Measurements from ENCODE around the gene PRR5. TPM values are rescaled to one million over a fixed set of nuclear protein-coding genes. Genes with fewer than 3 reads are reported as not detected.

PRR5 gene
- total RNA-seq, 1 experiment from 2014 or later: 26.9 TPM

GRCh38 chr22:44740307-44740706 is 38.3 kb downstream of the PRR5 start:
- no peak for ATAC-seq
- Histone ChIP-seq H3K9me3 (ENCODE audit: control insufficient read depth in 1 of 2, insufficient read depth in 1 of 2, low read depth in 1 of 2, low read length in 2 of 2) (no peaks in the 10 kb centered on the region), H2AFZ (ENCODE audit: low read depth, low read length, poor library complexity, severe bottlenecking) (no peak overlapping the region), H3K36me3 (ENCODE audit: control insufficient read depth in 1 of 2, insufficient read depth in 2 of 2, low read length in 2 of 2) (no peaks in the 10 kb centered on the region), H3K27me3 (ENCODE audit: insufficient read depth, low read length) (no peaks in the 10 kb centered on the region), H3K27ac (ENCODE audit: low read depth, low read length) (no peak overlapping the region), H3K9ac (ENCODE audit: low read length) (no peak overlapping the region), H4K20me1 (ENCODE audit: insufficient read depth) (no peaks in the 10 kb centered on the region), H3K79me2 (ENCODE audit: insufficient read depth, low read length) (no peaks in the 10 kb centered on the region), H3K4me3 (replicated peaks in 1 of 2; ENCODE audit: low read depth in 1 of 2, low read length in 2 of 2) (no peak overlapping the region), H3K9me2 (ENCODE audit: insufficient read depth) (no peaks in the 10 kb centered on the region), H3K4me1 (ENCODE audit: control insufficient read depth in 1 of 2, insufficient read depth in 2 of 2, low read length in 2 of 2) (peaks cover 22 to 38% of the 10 kb centered on the region in 2 experiments), H3K4me2 (ENCODE audit: low read length) (peak overlapping the region; percentile 60)
- intact Hi-C loops (cut with micrococcal nuclease): no loop called here
- CTCF ChIA-PET: no interaction called here
- RAD21 ChIA-PET (ENCODE audit: low non-redundant PET in 1 of 2, low total read pairs in 2 of 2, uncharacterized antibody in 2 of 2, unreplicated experiment in 2 of 2): no interaction called here
- no TSS peak for BruUV-seq (replicated peaks)
- no peak for TF ChIP-seq EZH2 (IDR thresholded peaks at IDR 0.05)
- no peak for TF ChIP-seq ATF3 (IDR thresholded peaks at IDR 0.05)
- TF ChIP-seq CBX3 (IDR thresholded peaks at IDR 0.05; ENCODE audit: low read depth): no peak
- TF ChIP-seq EGR1 (IDR thresholded peaks at IDR 0.05; ENCODE audit: low read depth): no peak
- no peak for TF ChIP-seq SIN3A (IDR thresholded peaks at IDR 0.05; ENCODE audit: low read depth)
- TF ChIP-seq YY1 (IDR thresholded peaks at IDR 0.05; ENCODE audit: extremely low read depth, insufficient replicate concordance, low read depth, low read length): no peak
- no peak for TF ChIP-seq TCF7L2 (IDR thresholded peaks at IDR 0.05; ENCODE audit: borderline replicate concordance, extremely low read depth, insufficient read depth, insufficient read length)
- no peak for TF ChIP-seq FOSL1 (IDR thresholded peaks at IDR 0.05; ENCODE audit: low read depth)
- no peak for TF ChIP-seq SRF (IDR thresholded peaks at IDR 0.05; ENCODE audit: low read depth)
- TF ChIP-seq RAD21 (IDR thresholded peaks at IDR 0.05; ENCODE audit: low read depth): no peak
- TF ChIP-seq ZBTB33 (IDR thresholded peaks at IDR 0.05; ENCODE audit: extremely low read depth, insufficient replicate concordance, low read length): no peak
- TF ChIP-seq CEBPB (IDR thresholded peaks at IDR 0.05; ENCODE audit: low read depth): no peak
- TF ChIP-seq ZNF274 (IDR thresholded peaks at IDR 0.05; ENCODE audit: low read depth, low read length): no peak
- TF ChIP-seq ZFX (IDR thresholded peaks at IDR 0.05): no peak
- TF ChIP-seq POLR2AphosphoS5 (IDR thresholded peaks at IDR 0.05; ENCODE audit: low read depth, low read length): no peak
- no peak for DNase-seq (ENCODE audit: low read depth, low spot score)
- POLR2A ChIA-PET: no interaction called here
